OCI-LY7 (cell line): ENCODE data around the gene RLIM.

Source experiments
- EZH2phosphoT487 ChIP-seq: fragments of 200-600 bp; sonication (generic); IDR thresholded peaks from 2 replicates; pipeline ENCODE4 v1.6.1; 2018; ENCODE audit warnings: low read depth, borderline replicate concordance, mild to moderate bottlenecking, mixed run types, antibody characterized with exemption, low read length, moderate library complexity, mixed read lengths
- TF ChIP-seq, protein P1 (sequence below): fragments of 200-600 bp; sonication (generic); conservative IDR thresholded peaks from 2 replicates; pipeline ENCODE4 v1.5.1; 2014; ENCODE audit warnings: mild to moderate bottlenecking, antibody characterized with exemption, low read length, moderate library complexity, mixed read lengths

DNA sequence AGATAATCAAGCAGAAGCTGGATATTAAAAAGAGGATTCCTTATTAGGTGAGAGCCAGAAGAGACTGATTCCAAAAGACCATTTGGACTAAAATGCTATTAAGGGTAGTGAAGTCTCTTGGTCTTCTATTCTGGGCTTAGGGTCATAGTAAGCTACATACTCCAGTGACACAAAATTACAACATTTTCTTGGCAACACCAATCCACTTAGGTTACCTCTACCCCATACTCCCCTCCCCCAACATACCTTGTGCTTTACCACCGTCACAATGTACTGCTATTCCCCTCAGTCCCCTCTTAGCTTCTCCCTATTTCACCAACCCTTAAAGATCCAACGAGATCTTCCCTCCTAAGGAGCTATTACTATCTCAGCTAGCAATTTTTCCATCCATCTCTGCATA, 11.4 kb downstream of the RLIM start:
- TF ChIP-seq, protein P1, sequence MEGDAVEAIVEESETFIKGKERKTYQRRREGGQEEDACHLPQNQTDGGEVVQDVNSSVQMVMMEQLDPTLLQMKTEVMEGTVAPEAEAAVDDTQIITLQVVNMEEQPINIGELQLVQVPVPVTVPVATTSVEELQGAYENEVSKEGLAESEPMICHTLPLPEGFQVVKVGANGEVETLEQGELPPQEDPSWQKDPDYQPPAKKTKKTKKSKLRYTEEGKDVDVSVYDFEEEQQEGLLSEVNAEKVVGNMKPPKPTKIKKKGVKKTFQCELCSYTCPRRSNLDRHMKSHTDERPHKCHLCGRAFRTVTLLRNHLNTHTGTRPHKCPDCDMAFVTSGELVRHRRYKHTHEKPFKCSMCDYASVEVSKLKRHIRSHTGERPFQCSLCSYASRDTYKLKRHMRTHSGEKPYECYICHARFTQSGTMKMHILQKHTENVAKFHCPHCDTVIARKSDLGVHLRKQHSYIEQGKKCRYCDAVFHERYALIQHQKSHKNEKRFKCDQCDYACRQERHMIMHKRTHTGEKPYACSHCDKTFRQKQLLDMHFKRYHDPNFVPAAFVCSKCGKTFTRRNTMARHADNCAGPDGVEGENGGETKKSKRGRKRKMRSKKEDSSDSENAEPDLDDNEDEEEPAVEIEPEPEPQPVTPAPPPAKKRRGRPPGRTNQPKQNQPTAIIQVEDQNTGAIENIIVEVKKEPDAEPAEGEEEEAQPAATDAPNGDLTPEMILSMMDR = no peak
- TF ChIP-seq EZH2phosphoT487 = no peak
